ENCODE results near the gene SLC26A1.
"Not testable (repeated sequence)": the region's sequence is repeated elsewhere in the genome, so short reads cannot be mapped to it uniquely, and the experiment has no call there.

Gene SLC26A1

DNA sequence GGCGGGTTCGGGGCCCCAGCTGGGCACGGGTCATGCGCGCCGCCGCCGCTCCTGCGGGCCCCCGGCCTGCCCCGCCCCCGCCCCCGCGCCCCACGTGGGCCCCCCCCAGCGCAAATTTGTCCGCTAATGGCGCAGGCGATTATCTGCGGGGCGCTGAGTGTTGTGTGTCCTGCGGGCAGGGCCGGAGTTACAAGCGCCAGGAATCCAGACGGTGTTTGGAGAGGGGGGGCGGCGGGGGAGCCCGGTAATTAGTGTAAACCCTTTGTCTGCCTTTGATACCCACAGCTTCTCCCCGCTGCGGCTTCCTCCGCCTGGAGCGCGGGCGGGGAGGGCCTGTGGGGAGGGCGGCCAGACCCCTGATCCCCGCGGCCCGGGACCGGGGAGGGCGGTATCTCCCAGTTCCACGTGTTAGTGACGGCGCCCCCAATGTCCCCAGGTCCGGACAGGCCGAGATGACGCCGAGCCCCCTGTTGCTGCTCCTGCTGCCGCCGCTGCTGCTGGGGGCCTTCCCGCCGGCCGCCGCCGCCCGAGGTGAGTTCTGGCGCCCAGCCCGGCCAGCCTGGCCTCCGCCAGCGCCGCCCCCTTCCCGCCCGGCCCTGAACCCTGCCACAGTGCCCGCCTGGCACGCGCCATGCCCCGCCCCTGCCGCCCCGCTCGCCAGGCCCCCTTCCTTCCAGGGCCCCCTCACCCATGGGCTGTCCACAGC lies 19.0 kb upstream of the SLC26A1 start:
- no peak for DNase-seq

DNA sequence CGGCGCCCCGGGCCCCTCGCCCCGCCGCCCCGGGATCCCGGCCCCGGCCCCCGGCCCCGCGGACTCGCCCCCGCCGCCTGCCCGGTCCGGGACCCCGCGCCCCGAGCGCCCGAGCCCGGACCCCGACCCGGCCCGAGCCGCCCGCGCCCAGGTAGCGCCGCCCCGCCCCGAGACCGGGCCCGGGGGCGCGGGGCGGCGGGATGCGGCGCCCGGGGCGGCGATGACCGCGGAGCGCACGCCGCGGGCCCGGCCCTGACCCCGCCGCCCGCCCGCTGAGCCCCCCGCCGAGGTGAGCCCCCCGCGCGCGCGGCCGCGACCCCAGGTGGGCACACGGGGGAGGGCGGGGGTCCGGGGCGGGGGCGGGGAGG lies 18.4 kb upstream of the SLC26A1 start:
- no peak for DNase-seq

- DNase-seq: no peak
Observed at GRCh38 chr4:1011022-1011665, 17.9 kb upstream of the SLC26A1 start, which contains the start of gene FGFRL1. TSS of gene FGFRL1 (plus strand) at chr4:1011626. CDS start at chr4:1012486, 860 bp downstream.

DNA sequence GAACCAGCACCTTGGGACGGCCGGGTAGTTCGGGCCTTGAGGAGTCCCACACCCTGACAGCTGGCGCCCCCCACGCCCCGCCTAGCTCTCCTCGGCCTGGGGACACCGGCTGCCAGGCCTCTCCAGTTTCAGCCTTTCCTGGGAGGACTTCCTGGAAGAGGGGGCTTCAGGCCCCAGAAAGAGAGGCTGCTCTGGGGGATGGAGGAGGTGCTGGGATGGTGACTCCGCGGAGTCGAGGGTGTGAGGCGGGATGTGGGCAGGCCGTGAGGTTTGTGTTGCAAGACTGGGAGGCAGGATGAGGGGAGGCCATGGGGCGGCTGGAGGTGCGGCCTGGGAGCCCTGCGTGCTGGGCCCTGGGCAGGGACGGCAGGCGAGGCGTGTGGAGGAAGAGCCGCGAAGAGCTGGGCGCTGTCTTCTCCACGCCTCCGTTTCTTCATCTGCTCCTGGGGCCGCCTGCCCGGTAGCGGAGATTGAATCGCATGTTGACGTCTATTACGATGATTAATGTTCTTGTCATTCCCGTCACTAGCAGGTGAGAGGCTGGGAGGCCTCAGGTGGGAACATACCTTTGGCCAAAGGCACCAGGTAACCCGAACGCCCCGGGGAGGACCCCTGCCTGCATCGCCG lies 17.3 kb upstream of the SLC26A1 start:
- DNase-seq: no peak

- DNase-seq: no peak
Observed at GRCh38 chr4:1009542-1010394, 16.6 kb upstream of the SLC26A1 start.

DNA sequence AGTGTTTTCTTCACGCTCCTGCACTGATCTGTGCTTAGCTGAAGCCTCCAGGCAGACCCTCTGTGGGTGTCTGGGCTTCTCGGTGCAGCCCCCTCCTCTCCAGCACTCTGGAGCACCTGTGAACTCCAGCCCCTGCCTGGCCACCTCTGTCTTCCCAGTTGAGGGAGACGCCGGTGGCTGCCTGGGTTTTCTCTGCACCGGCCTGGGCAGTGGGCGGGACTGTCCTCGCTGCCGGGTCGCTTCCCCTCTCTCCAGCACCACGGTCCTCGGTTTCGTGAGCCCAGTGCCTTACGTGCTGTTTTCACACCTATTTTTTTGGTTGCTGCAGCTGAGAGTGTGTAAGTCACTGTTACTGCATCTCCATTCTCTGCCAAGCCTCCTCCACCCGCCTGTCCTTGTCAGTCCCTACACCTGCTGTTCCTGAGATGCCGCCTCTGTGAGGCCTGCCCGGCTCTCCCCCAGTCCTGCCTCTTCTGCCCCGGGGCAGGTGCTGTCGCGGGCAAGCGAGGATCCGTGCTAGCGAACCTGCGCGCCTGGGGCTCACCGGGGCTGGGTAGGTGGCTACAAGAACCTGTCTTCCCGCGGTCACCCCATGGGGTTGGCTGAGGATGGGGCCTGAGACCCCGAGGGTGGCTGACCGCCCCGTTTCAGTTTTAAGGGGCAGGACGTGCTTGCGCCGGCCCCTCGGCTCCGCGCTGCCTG lies 15.8 kb upstream of the SLC26A1 start:
- DNase-seq: no peak

GRCh38 chr4:1006856-1007255 lies 13.7 kb upstream of the SLC26A1 start:
- DNase-seq: no peak

- no peak for DNase-seq
Observed at GRCh38 chr4:1004557-1005485, 11.6 kb upstream of the SLC26A1 start.

GRCh38 chr4:1004071-1004418 lies 10.8 kb upstream of the SLC26A1 start:
- DNase-seq: no peak

- DNase-seq: no peak
Observed at GRCh38 chr4:1003271-1004070, 10.3 kb upstream of the SLC26A1 start.

GRCh38 chr4:1002631-1003251 lies 9.5 kb upstream of the SLC26A1 start:
- no peak for DNase-seq

GRCh38 chr4:1002131-1002630 lies 9.0 kb upstream of the SLC26A1 start:
- no peak for DNase-seq

DNA sequence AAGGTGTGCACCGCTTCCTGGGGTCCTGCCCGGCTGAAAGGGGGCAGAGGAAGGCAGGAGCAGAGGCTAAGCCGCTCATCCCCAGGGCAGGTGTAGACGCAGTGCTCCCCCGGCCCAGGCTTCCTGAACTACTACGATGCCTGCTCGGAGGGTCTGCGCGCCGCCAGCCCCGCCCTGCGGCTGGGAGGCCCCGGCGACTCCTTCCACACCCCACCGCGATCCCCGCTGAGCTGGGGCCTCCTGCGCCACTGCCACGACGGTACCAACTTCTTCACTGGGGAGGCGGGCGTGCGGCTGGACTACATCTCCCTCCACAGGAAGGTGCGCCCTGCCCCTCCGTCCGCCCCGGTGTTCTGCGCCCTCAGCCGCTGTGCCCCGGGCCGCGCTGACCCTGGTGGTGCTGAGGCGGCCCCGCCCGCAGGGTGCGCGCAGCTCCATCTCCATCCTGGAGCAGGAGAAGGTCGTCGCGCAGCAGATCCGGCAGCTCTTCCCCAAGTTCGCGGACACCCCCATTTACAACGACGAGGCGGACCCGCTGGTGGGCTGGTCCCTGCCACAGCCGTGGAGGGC lies 8.4 kb upstream of the SLC26A1 start:
- no peak for DNase-seq

DNA sequence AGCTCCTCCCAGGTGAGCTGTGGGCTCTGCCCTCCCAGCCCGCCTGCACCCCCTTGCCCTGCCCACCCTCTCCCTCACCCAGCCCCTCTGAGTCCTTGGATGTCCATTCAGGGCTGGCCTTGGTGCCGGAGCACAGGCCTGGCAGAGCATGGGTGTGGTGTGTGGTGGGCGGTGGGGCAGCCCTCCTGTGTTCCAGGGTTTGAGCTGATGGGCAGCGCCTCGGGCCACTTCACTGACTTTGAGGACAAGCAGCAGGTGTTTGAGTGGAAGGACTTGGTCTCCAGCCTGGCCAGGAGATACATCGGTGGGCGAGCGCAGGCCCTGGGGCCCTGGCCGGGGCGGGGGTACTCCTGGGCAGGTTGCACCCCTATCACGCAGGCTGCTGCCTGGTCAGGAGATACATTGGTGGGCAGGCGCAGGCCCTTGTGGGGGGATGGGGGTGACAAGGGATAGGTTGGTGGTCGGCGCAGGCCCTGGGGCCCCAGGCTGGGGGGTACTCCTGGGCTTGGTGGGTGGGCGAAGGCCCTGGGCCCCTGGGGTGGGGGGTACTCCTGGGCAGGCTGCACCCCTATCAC lies 7.6 kb upstream of the SLC26A1 start:
- DNase-seq: no peak

GRCh38 chr4:999882-1000425 lies 6.8 kb upstream of the SLC26A1 start:
- no peak for DNase-seq

GRCh38 chr4:999240-999863 lies 6.1 kb upstream of the SLC26A1 start:
- not testable (repeated sequence) for DNase-seq

GRCh38 chr4:998096-998691 lies 5.0 kb upstream of the SLC26A1 start:
- no peak for DNase-seq
